Stimulated activated CD4-positive, alpha-beta T cell treated with anti-CD3 and anti-CD28 coated beads, Interleukin-15, amount 100 ng/mL, for 24 hours (primary cell): ENCODE data around the gene CES3.
A peak's percentile ranks its signal among the peaks of the same experiment; 100 is the strongest.
"Not testable (repeated sequence)": the region's sequence is repeated elsewhere in the genome, so short reads cannot be mapped to it uniquely, and the experiment has no call there.

Experiments
- DNase-seq: peaks from one replicate; pipeline ENCODE4 v3.0.0-alpha.2; 2020

Gene CES3

DNA sequence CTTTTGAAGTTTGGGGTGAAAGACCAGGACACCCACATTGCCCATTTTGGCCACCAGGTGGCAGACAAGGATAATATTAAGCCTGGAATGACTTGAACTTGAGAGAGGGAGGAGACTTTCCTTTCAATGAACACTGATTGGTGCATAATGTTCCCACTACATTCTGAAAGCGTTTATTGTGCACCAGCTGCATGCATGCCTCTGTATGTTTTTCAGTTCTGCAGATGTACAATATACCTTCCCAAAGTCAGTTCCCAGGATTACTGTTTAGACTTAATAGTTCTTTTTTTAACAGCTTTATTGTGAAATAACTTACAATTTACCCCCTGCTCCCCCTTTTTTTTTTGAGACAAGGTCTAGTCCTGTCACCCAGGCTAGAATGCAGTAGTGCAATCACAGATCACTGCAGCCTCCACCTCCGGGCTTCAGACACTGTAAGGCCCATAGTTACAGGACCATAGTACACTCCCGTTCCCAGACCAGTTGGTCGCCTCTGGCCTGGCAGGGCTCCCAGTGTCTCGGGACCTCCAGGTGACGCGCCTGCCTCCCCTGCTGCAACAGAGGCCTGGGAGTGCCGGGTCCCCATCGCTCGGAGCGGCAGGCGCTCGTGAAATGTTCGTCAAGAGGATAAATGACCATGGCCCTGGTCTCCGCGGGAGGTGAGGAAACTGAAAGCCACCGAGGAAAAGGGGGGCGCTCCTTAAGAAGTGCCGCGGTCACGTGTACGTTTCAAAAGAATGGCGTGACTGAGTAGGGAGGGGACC lies 13.6 kb upstream of the CES3 start:
- DNase-seq, result peak; percentile 90

DNA sequence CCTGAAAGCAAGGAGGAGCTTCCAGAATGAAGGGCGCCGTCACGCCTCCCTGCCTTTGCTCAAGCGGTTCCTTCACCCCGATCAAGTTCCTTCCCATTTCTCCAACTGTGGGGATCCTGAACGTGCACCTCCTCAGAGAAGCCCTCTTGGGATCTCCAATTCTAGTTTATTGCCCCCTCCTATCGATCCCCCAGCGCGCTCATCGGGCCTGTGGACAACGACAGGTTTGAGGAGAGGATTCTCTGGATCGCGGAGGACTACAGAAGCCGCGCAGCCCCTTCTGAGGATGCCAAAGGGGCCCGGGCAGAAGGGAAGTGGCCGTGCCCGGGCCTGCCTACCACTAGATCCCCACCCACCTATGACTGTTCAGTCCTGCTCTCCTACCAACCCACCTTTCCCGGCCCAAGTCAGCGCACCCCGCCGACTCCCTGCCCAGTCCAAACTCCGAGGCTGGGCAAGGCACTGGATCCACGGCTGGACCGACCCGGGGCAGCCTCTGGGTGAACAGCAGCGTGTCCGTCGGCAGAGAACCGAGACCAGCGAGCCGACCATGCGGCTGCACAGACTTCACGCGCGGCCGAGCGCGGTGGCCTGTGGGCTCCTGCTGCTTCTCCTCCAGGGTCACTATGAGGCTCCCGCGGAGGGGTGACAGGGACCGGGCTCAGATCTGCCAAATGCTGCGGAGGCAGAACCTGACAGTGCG lies 12.8 kb upstream of the CES3 start:
- peak; percentile 27 for DNase-seq

DNA sequence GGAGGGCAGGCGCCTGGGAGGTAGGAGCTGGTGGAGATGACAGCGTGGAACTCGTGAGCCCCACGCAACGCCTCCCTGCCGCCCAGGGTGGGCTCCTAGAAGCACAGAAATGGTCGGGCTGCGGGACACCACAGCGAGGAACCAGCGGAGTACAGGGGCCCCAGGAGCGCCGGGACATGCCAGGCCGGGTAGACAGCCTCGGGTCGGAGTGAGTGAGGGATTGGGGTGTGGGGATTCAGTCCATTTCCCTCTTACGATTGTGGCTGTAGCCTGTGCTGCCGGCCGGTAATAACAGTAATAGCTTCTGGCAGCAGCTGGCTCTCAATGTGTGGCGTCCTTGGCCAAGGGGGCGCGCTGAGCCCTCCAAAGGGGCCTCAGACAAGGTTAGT lies 12.2 kb upstream of the CES3 start:
- DNase-seq, result no peak

DNA sequence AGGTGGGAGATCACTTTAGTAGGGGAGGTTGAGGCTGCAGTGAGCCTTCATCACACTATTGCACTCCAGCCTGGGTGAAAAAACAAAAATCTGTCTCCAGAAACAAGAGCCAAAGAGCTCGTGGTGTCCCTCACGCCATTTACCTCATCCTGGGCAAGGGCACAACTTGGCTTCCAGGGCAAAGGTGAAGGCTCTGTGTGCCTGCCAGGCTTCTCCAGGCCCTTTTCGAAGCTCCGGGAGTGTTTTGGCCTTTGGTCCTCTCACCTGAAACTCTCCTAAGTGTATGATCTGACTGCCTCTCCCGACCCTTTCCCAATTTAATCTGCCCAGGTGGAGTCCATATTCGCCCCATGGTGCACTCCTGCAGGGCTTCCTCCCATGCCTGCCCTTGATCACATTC lies 11.6 kb upstream of the CES3 start:
- DNase-seq, result no peak

DNA sequence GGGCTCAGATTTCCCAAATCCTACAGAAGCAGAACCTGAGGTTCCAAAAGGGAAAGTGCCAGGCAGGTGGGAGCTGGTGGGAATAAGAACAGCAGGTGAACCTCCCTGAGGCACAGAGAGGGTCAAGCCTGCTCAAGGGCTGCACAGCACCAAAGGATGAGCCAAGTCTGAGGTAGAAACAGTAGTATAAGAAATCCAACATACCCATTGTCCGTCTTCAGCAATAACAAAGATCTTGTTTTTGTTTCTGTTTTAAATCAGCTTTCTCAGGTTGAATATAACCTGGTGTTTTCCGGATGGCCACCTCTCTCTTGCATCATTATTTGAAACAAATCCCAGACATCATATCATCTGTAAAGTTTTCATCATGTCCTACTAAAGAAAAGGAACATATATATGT lies 10.6 kb upstream of the CES3 start:
- DNase-seq, result no peak

DNA sequence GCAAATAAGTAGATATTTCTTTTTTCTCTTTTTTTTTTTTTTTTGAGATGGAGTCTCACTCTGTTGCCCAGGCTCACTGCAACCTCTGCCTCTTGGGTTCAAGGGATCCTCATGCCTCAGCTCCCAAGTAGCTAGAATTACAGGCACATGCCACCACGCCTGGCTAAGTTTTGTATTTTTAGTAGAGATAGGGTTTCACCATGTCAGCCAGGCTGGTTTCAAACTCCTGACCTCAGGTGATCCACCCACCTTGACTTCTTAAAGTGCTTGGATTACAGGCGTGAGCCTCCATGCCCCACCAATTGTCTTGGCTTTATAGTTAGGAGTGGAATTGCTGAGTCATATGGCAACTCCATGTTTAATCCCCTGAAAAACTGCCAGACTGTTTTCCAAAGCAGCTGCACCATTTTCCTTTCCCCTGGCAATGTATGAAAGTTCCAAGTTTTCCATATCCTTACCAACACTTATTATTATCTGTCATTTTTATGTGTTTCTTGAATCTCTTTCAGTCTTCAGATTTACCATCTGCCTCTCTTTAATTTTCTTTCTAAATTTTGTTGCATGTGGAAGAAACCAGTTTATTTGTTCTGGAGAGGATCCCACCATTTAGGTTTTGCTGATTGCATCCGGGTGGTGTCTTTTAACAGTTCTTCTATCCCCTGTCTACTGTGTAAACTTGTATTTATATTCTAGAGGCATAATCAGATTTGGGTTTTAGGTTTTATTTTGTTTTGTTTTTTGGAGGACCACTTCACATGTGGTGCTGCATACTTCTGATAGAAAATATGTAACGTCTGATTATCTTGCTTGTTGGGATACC lies 9.9 kb upstream of the CES3 start:
- DNase-seq, result no peak

DNA sequence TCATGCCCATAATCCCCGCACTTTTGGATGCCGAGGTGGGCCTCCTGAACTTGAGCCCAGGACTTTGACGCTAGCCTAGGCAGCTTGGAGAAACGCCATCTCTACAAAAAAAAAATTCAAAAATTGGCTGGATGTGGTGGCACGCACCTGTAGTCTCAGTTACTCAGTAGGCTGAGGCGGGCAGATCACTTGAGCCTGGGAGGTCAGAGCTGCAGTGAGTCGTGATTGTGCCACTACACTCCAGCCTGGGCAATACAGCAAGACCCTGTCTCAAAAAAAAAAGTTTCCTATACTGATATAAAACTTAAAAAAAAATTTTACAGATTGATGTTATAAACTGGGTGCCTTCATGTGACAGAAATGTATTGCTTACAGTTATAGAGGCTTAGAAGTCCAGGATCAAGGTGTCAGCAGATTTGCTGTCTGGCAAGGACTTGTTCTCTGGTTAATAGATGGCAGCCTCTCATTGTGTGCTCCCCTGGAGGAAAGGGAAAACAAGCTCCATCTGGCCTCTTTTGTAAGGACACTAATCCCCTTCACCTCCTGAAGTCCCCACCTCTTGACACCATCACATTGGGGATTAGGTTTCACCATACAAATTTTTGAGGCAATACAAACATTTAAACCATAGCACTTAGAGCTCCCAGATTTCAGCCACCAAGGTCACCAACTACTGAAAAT lies 8.5 kb upstream of the CES3 start:
- DNase-seq, result no peak

DNA sequence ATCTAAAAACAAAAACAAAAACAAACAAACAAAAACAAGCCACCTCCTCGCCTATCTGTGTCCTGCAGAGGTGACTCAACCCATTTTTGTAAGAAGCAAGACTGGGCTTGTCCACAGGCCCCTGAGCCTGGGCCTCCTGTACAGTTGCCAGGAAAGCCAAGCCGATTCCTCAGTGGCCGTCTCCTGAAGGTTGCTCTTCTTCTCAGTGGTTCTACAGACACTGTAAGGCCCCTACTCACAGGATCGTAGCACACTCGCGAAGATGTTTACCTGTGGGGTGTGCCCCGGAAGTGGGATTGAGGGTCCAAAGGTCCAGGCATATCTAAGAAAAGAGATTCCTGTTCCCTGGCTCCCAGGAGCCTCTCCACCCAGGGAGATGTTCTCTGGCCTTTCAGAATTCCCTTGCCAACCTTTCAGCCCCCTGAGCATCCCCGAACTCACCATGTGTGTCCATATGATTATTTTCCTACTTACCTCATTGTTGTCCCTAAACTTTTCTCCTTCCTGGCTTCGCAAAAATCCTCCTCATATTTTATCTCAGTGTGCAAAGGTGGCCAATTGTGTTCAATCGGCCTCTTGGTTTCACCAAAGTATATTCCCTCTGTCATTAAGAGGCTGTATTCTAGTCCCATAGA lies 7.5 kb upstream of the CES3 start:
- no peak for DNase-seq

DNA sequence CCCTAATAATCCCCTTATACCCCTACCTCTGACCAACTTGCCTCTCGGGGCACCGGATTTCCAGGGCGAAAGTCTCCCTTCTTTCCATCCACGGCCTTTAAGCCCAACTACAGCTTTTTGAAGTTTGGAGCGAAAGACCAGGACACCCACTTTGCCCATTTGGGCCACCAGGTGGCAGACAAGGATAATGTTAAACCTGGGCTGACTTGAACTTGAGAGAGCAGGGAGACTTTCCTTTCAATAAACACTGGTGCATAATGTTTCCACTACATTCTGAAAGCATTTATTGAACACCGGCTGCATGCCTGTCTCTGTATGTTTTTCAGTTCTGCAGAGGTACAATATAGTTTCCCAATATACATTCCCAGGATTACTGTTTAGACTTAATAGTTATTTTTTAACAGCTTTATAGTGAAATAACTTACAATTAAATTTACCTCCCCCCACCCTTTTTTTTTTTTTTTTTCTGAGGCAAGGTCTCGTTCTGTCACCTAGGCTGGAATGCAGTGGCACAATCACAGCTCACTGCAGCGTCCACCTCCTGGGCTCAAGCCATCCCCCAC lies 6.9 kb upstream of the CES3 start:
- peak; percentile 85 for DNase-seq

DNA sequence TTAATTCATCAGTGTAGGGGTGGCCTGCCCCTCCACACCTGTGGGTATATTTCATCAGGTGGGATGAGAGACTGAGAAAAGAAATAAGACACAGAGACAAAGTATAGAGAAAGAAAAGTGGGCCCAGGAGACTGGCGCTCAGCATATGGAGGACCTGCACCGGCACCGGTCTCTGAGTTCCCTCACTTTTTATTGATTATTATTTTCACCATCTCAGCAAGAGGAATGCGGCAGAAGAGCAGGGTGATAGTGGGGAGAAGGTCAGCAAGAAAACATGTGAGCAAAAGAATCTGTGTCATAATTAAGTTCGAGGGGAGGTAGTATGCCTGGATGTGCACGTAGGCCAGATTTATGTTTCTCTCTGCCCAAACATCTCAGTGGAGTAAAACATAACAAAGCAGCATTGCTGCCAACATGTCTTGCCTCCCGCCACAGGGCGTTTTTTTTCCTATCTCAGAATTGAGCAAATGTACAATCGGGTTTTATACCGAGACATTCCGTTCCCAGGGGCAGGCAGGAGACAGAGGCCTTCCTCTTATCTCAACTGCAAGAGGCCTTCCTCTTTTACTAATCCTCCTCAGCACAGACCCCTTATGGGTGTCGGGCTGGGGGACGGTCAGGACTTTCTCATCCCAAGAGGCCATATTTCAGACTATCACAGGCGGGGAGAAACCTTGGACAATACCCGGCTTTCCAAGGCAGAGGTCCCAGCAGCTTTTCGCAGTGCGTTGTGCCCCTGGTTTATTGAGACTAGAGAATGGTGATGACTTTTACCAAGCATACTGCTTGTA lies 5.5 kb upstream of the CES3 start:
- not testable (repeated sequence) for DNase-seq

DNA sequence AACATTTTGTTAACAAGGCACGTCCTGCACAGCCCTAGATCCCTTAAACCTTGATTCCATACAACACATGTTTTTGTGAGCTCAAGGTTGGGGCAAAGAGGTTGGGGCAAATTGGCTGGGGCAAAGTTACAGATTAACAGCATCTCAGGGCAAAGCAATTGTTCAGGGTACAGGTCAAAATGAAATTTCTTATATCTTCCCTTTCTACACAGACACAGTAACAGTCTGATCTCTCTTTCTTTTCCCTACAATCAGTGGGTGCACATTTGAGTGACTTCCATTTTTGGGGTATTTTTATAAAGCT lies 5.0 kb upstream of the CES3 start:
- DNase-seq, result not testable (repeated sequence)

DNA sequence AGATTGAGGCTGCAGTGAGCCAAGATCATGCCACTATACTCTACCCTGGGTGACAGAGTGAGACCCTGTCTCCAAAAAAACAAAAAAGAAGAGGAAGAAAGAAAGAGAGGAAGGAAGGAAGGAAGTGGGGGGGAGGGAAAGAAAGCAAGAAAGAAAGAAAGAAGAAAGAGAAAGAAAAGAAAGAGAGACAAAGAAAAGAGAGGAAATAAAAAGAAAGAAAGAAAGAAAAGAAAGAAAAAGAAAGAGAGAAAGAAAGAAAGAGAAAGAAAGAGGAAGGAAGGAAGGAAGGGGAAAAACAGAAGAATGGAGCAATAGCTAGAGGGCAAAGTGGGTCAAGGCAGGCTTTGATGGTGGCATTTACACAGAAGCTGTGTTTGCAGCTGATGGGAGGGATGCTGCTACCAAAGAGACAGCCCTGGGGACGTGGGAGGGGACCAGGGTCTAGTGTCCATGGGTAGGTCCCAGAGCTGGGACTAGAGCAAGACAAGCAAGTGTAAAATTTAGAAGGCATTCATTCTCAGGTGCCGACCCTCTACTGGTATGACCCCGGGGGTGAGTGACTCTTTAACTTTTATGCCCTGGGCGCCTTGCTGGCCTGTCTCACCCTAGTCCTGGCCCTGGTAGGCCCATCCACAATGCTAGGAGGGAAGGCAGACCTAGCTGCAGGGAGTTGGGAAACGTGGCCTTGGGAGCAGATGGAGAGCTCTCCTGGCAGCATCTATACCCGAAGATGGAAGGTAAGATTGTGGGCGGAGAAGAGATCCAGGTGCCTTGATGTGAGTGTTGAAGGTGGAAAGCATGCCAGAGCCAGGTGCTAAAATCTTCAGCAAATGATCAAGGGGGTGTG lies 2.0 kb upstream of the CES3 start:
- no peak for DNase-seq

DNA sequence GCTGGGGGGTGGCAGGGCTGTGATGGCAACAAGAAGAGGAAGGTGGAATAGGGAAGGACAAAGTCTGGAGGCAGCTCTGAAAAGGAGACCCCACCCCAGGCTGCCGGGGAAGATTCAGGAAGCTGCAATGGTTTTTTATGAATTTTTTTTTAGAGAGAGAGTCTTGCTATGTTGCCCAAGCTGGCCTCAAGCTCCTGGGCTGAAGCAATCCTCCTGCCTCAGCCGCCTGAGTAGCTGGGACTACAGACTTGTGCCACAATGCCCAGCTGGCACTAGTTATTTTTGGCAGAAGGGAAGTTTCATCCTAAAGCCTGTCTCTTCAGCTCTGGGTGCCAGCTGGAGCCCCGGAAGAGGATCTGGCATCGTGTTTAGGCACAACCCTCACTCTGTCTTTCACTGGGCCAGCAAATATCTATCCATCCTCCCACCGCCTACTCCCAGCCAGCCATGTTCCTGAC lies 1.3 kb upstream of the CES3 start:
- no peak for DNase-seq

DNA sequence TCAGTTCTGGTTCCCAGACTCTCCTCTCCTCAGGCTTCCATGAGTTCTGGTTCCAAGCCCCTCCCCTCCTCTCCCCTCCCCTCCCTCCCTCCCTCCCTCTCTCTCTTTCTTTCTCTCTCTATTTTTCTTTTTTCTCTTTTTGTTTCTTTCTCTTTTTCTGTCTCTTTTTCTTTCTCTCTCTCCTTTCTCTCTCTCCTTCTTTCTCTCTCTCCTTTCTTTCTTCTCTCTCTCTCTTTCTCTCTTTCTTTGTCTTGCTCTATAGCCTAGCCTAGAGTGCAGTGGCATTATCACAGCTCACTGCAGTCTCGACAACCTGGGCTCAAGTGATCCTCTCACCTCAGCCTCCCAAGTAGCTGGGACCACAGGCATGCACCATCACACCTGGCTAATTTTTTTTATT lies 796 bp upstream of the CES3 start:
- no peak for DNase-seq

DNA sequence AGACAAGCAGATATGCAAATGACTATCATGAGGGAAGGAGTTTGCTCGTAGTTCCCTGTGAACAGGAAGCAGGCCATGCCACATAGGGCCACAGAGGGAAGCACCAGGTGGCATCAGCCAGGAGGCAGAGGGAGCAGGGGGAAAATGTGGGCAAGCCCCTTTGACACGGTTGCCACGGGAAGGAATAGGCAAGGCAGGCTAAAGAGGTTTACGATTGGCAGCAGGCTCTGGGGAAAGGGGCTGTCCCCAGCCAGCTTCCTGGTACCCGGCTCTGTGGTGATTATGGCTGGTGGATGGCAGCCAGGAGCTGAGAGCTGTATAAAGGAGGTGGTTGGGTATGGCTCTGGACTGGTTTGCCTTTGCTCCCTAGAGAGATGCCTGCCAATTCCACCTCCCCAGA lies 848 bp downstream of the CES3 start:
- no peak for DNase-seq

DNA sequence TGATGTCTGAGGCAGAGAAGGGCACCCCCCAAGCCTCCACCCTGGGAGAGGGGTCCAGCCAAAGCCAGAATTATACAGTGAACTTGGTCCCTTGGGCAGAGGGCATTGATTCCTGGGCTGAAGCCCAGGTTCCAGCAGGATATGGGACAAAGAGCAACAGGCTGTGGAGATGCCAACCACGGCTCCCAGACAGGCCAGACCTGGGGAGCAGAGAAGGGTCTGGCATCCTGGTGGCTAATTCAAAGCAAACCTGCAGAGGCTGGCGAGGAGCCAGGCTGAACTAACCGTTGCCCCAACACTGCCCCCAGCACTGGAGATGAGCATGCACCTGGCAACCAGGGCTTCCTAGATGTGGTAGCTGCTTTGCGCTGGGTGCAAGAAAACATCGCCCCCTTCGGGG lies 3.0 kb downstream of the CES3 start:
- no peak for DNase-seq

DNA sequence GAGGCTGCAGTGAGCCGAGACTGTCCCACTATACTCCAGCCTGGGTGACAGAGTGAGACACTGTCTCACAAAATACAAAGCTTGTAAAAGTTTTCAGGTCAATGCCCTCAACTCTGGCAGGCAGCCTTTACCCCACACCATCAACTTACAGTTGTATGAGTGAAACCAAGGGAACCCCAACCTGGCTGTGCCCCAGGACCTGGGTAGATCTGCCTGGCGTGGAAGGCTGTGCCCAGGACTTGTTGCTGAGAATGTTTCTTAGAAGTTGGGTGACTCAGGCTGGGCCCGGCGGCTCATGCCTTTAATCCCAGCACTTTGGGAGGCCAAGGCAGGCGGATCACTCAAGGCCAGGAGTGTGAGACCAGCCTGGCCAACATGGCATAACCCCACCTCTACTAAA lies 7.8 kb downstream of the CES3 start:
- DNase-seq, result no peak

DNA sequence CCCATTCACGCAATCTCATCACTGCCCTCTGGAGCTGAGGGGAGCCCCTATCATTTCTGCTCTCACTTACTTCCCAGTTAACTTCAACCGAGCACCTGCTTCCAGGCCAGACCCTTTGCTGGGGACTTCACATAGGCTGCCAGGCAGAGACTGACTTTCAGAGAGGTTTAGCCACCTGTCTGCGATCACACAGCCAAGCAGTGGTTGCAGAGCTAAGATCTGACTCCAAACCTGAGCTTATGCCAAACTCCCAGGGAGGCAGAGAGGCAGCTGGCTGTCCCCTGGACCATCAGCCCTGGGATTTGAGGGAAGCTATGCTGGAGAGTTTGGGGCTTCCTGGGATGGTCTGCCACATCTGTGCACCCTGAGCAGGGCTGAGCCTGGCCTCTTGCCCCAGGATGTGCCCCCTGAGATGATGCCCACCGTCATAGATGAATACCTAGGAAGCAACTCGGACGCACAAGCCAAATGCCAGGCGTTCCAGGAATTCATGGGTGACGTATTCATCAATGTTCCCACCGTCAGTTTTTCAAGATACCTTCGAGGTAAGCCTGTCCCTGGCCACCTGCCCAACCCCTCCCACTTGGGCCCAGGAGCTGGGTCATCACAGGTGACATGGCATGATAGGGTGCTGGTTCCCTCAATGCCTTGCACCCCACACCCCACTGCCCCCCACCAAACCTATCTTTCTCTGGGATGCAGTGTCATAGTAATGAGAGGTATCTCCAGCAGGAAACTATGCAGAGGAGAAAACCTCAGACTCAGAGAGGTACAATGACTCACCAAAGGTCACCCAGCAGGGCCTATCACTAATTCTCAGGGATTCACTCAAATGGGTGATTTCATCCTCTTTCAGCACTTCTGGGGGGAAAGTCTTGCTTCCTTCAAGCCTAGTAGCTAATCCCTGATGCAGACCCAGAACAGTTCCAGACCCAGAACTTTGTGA lies 10.0 kb downstream of the CES3 start:
- no peak for DNase-seq

DNA sequence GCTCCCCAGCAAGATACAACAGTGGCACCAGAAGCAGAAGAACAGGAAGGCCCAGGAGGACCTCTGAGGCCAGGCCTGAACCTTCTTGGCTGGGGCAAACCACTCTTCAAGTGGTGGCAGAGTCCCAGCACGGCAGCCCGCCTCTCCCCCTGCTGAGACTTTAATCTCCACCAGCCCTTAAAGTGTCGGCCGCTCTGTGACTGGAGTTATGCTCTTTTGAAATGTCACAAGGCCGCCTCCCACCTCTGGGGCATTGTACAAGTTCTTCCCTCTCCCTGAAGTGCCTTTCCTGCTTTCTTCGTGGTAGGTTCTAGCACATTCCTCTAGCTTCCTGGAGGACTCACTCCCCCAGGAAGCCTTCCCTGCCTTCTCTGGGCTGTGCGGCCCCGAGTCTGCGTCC lies 11.9 kb downstream of the CES3 start:
- no peak for DNase-seq

DNA sequence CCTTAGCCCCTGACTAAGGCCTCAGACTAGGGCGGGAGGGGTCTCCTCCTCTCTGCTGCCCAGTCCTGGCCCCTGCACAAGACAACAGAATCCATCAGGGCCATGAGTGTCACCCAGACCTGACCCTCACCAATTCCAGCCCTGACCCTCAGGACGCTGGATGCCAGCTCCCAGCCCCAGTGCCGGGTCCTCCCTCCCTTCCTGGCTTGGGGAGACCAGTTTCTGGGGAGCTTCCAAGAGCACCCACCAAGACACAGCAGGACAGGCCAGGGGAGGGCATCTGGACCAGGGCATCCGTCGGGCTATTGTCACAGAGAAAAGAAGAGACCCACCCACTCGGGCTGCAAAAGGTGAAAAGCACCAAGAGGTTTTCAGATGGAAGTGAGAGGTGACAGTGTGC lies 12.7 kb downstream of the CES3 start:
- no peak for DNase-seq
